Skeletal muscle cell (primary cell): ENCODE measurements around the gene GTF2IRD1.

Source experiments
- DNase-seq: peaks from one replicate; pipeline ENCODE4 v3.0.0-alpha.2; 2010; ENCODE audit warnings: low read depth
- H3K4me3 ChIP-seq: 2 replicates; pipeline ENCODE4 v1.5.1; 2011; ENCODE audit warnings: low read depth, mild to moderate bottlenecking, control low read depth, low read length, moderate library complexity

Gene GTF2IRD1

GRCh38 chr7:74579800-74580685, 126.3 kb downstream of the GTF2IRD1 start:
- no peak overlapping the region for H3K4me3 ChIP-seq
- no peak for DNase-seq

GRCh38 chr7:74581916-74582440, 128.3 kb downstream of the GTF2IRD1 start:
- DNase-seq, result no peak
- H3K4me3 ChIP-seq, result no peak overlapping the region

GRCh38 chr7:74582447-74583039, 128.8 kb downstream of the GTF2IRD1 start:
- DNase-seq, result no peak
- no peak overlapping the region for H3K4me3 ChIP-seq

- no peak for DNase-seq
- no peak overlapping the region for H3K4me3 ChIP-seq
Observed at GRCh38 chr7:74583630-74584029, 129.9 kb downstream of the GTF2IRD1 start.

- DNase-seq, result no peak
- H3K4me3 ChIP-seq, result no peak overlapping the region
Observed at GRCh38 chr7:74584160-74584954, 130.7 kb downstream of the GTF2IRD1 start.

GRCh38 chr7:74585844-74586243, 132.1 kb downstream of the GTF2IRD1 start:
- no peak overlapping the region for H3K4me3 ChIP-seq
- DNase-seq, result no peak

GRCh38 chr7:74586258-74587175, 132.8 kb downstream of the GTF2IRD1 start:
- no peak for DNase-seq
- H3K4me3 ChIP-seq, result no peak overlapping the region

GRCh38 chr7:74587435-74588126, 133.9 kb downstream of the GTF2IRD1 start:
- no peak overlapping the region for H3K4me3 ChIP-seq
- DNase-seq, result peak; percentile 80

- H3K4me3 ChIP-seq, result no peak overlapping the region
- no peak for DNase-seq
Observed at GRCh38 chr7:74590813-74591212, 137.1 kb downstream of the GTF2IRD1 start.

- no peak for DNase-seq
Observed at GRCh38 chr7:74598558-74598957, 144.9 kb downstream of the GTF2IRD1 start.

GRCh38 chr7:74599244-74599643, 145.5 kb downstream of the GTF2IRD1 start:
- DNase-seq, result no peak
- H3K4me3 ChIP-seq, result no peak overlapping the region

More at GRCh38 chr7:74598558-74598957, 144.9 kb downstream of the GTF2IRD1 start:
- no peak overlapping the region for H3K4me3 ChIP-seq

- no peak overlapping the region for H3K4me3 ChIP-seq
- DNase-seq, result no peak
Observed at GRCh38 chr7:74604326-74605020, 150.8 kb downstream of the GTF2IRD1 start.

- no peak for DNase-seq
Observed at GRCh38 chr7:74606101-74606908, 152.6 kb downstream of the GTF2IRD1 start.

GRCh38 chr7:74606909-74607510, 153.3 kb downstream of the GTF2IRD1 start:
- peak overlapping the region; percentile 41 for H3K4me3 ChIP-seq
- no peak for DNase-seq

More at GRCh38 chr7:74606101-74606908, 152.6 kb downstream of the GTF2IRD1 start:
- H3K4me3 ChIP-seq, result peak overlapping the region; percentile 41

- no peak overlapping the region for H3K4me3 ChIP-seq
- DNase-seq, result no peak
Observed at GRCh38 chr7:74612015-74612829, 158.5 kb downstream of the GTF2IRD1 start.
